Karpas-422 (cell line): ENCODE results near the gene LHFPL4. TPM values are rescaled to one million over a fixed set of nuclear protein-coding genes. Genes with fewer than 3 reads are reported as not detected.

Experiments
- DNase-seq: peaks from one replicate; pipeline ENCODE4 v3.0.0-alpha.2; 2015
- H2AFZ ChIP-seq: fragments of 200-600 bp; sonication (generic); 2 replicates; pipeline ENCODE4 v1.6.1; 2014; ENCODE audit warnings: antibody characterized with exemption, low read length, mixed read lengths
- H3K27ac ChIP-seq: fragments of 200-600 bp; sonication (generic); 2 replicates; pipeline ENCODE4 v1.5.1; 2014; ENCODE audit warnings: mild to moderate bottlenecking, low read length, moderate library complexity
- H3K27me3 ChIP-seq: fragments of 200-600 bp; sonication (generic); 2 replicates; pipeline ENCODE4 v1.6.1; 2014; ENCODE audit warnings: low read length, mixed read lengths
- H3K36me3 ChIP-seq: fragments of 200-600 bp; sonication (generic); 2 replicates; pipeline ENCODE4 v1.6.1; 2014; ENCODE audit warnings: low read length, mixed read lengths; ENCODE audit not compliant: insufficient read depth
- H3K4me1 ChIP-seq: fragments of 200-600 bp; sonication (generic); 2 replicates; pipeline ENCODE4 v1.6.1; 2014; ENCODE audit warnings: mild to moderate bottlenecking, low read length, mixed read lengths
- H3K4me2 ChIP-seq: fragments of 200-600 bp; sonication (generic); 2 replicates; pipeline ENCODE4 v1.6.1; 2014; ENCODE audit warnings: low read length, low read depth, mild to moderate bottlenecking; ENCODE audit not compliant: poor library complexity, severe bottlenecking
- H3K4me3 ChIP-seq: fragments of 200-600 bp; sonication (generic); 2 replicates; pipeline ENCODE4 v1.5.1; 2014; ENCODE audit warnings: mild to moderate bottlenecking, antibody characterized with exemption, low read length, mixed read lengths
- H3K79me2 ChIP-seq: fragments of 200-600 bp; sonication (generic); 2 replicates; pipeline ENCODE4 v1.6.1; 2014; ENCODE audit warnings: mild to moderate bottlenecking, low read length, mixed read lengths
- H3K9ac ChIP-seq: fragments of 200-600 bp; sonication (generic); 2 replicates; pipeline ENCODE4 v1.6.0; 2014; ENCODE audit warnings: low read length
- H3K9me2 ChIP-seq: fragments of 200-600 bp; sonication (generic), shearing (Covaris generic); replicated peaks from 2 replicates; pipeline ENCODE4 v1.6.0; 2014; ENCODE audit warnings: mild to moderate bottlenecking, low read length, moderate library complexity; ENCODE audit not compliant: insufficient read depth
- H3K9me3 ChIP-seq: fragments of 300-700, 200-600 bp; sonication (generic); 2 replicates; pipeline ENCODE4 v1.6.1; 2014; ENCODE audit warnings: low read length, mixed read lengths
- H4K20me1 ChIP-seq: fragments of 200-600 bp; sonication (generic); 2 replicates; pipeline ENCODE4 v1.6.1; 2014; ENCODE audit warnings: mild to moderate bottlenecking, antibody characterized with exemption, low read length, low read depth; ENCODE audit not compliant: insufficient read depth
- total RNA-seq: library from RNA; depleted of rRNA; stranded (reverse); fragments of >200 nt; shearing (Covaris generic); gene quantifications from 2 replicates; pipeline ENCODE4 v1.2.3, GENCODE V29; 2014; ENCODE audit warnings: low replicate concordance

LHFPL4 gene
- total RNA-seq, 1 experiment from 2014 or later: not detected

DNA sequence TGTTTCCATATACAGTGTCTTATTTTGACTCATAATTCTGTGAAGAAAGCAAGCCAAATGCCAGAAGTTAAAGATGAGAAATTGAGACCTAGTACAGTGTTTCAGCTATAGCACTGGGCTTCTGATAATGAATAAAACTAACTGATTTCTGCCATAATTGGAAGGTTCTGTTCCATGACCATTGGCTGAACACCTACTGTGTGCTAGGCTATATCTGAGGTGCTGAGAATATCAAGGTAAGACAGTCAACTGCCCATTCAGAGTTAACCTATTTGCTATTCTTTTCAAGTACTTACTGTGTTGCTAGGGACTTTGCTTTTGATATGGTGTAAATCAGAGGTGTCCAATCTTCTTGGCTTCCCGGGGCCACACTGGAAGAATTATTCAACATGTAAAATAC, 73.4 kb downstream of the LHFPL4 start:
- Histone ChIP-seq H3K4me1 (no peaks in the 10 kb centered on the region), H3K9me2 (no peaks in the 10 kb centered on the region), H3K9ac (no peak overlapping the region), H3K4me3 (no peak overlapping the region), H3K27ac (no peak overlapping the region), H3K9me3 (no peaks in the 10 kb centered on the region), H3K27me3 (no peaks in the 10 kb centered on the region), H4K20me1 (0 out of 2 replicates have a peak, but pooled peaks cover 3% of the 10 kb centered on the region), H2AFZ (no peak overlapping the region), H3K79me2 (no peaks in the 10 kb centered on the region), H3K4me2 (no peak overlapping the region), H3K36me3 (peaks cover 67% of the 10 kb centered on the region)
- DNase-seq: no peak

DNA sequence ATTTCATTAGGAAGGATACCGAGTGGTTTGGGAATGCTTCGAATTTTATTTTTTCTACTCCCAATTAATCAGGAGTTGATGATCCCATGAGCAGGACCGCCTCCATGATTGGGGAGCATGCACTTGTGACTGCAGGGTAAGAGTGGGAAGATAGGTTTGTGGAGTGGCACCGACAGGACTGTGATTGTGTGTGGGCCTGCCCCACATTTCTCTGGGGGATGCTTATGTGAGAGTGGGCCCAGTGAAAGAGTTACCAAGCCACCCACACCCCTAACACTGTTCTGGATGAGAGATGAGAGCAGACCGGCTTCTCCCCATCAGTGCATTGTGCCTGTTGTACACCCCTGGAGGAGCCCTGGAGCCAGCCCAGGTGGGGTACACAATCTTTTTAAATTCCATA, 76.7 kb downstream of the LHFPL4 start:
- no peak for DNase-seq
- H3K4me1 ChIP-seq: no peaks in the 10 kb centered on the region
- no peaks in the 10 kb centered on the region for H3K27me3 ChIP-seq
- no peak overlapping the region for H2AFZ ChIP-seq
- no peak overlapping the region for H3K4me2 ChIP-seq
- H3K27ac ChIP-seq: no peak overlapping the region
- H3K9me3 ChIP-seq: no peaks in the 10 kb centered on the region
- 0 out of 2 replicates have a peak, but pooled peaks cover 3% of the 10 kb centered on the region for H4K20me1 ChIP-seq
- H3K9me2 ChIP-seq: no peaks in the 10 kb centered on the region
- H3K36me3 ChIP-seq: peaks cover 79% of the 10 kb centered on the region
- H3K4me3 ChIP-seq: no peak overlapping the region
- H3K9ac ChIP-seq: no peak overlapping the region
- no peaks in the 10 kb centered on the region; the same call in 1 of the 2 replicates for H3K79me2 ChIP-seq

DNA sequence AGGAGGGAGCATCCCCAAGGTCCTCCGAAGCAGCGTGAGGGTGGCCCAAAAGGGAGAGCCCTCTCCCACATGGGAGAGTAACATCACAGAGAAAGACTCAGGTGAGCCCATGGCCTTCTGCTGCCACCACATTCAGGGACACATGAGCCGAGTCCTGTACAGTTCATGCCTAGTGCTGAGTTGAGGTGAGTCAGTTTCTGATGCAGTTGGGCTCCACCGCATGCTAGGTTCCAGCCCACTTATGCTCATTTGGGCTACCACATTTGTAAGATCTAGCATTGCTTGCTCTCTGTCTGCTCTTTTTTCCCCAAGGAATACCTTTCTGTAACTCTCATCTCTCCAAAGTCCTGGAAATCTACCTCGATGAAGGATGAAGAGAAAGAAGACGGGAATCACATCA, 79.1 kb downstream of the LHFPL4 start:
- H3K27ac ChIP-seq: no peak overlapping the region
- no peaks in the 10 kb centered on the region for H3K4me1 ChIP-seq
- H3K79me2 ChIP-seq: peaks cover 18% of the 10 kb centered on the region
- H3K4me2 ChIP-seq: no peak overlapping the region
- H3K9me3 ChIP-seq: no peaks in the 10 kb centered on the region
- no peaks in the 10 kb centered on the region for H3K27me3 ChIP-seq
- no peak overlapping the region for H3K4me3 ChIP-seq
- H3K9me2 ChIP-seq: no peaks in the 10 kb centered on the region
- H3K36me3 ChIP-seq: peaks cover 83% of the 10 kb centered on the region
- peaks cover 9% of the 10 kb centered on the region; the same call in 1 of the 2 replicates for H4K20me1 ChIP-seq
- no peak overlapping the region for H2AFZ ChIP-seq
- DNase-seq: no peak
- H3K9ac ChIP-seq: no peak overlapping the region

DNA sequence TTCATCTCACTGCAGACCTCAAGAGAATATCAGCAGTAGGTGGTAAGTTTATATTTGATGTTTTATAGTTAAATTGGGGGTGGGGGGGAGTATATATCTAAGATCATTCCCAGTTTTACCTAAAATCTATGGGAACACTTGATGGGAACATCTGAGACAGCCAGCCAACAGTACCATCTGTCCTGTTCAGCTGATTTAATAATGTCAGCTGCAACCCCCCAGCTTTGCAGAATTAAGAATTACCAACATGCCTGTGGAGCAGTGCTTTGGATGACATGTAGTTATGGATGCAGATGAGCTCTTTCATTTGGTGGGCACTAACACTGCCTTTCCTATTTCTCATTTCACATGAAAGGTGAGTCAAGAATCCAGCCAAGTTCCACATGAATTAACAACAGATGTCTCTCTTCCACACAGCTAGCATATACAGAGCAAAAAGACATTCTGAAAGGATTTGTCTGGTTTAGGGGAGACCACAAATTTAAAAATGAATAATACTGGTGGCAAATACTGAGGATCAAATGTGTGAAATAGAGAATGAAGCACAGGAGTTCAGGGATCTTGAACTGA, 80.0 kb downstream of the LHFPL4 start:
- no peak overlapping the region for H3K4me2 ChIP-seq
- H3K36me3 ChIP-seq: peaks cover 81% of the 10 kb centered on the region
- H3K4me3 ChIP-seq: no peak overlapping the region
- H3K4me1 ChIP-seq: no peaks in the 10 kb centered on the region
- H3K9ac ChIP-seq: no peak overlapping the region
- DNase-seq: no peak
- H3K27me3 ChIP-seq: no peaks in the 10 kb centered on the region
- no peaks in the 10 kb centered on the region for H3K9me2 ChIP-seq
- no peak overlapping the region for H2AFZ ChIP-seq
- peaks cover 9% of the 10 kb centered on the region; the same call in 1 of the 2 replicates for H4K20me1 ChIP-seq
- no peak overlapping the region for H3K27ac ChIP-seq
- H3K79me2 ChIP-seq: peaks cover 23% of the 10 kb centered on the region
- no peaks in the 10 kb centered on the region for H3K9me3 ChIP-seq

DNA sequence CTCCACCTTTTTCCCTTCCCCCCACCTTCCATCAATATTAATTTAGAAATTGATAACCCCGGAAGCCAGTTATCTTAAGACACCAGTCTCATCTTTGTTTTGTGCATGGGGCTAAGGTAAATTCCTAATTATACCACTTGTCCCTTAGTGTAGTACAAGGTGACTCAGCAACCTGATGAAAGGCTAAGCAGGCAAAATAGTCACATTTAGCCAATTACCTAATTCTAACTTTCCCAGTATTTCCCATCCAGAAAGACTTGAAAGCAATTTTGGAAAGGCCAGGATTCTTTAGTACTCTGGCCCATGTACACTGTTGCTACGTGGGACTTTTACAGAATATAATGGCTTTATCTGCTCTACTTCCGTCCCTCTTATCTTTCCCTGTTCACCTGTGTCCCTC, 83.6 kb downstream of the LHFPL4 start:
- H3K27ac ChIP-seq: no peak overlapping the region
- no peak overlapping the region for H3K4me2 ChIP-seq
- peaks cover 6% of the 10 kb centered on the region; the same call in 1 of the 2 replicates for H4K20me1 ChIP-seq
- peaks cover 79% of the 10 kb centered on the region for H3K36me3 ChIP-seq
- no peak overlapping the region for H3K9ac ChIP-seq
- H3K4me3 ChIP-seq: no peak overlapping the region
- H2AFZ ChIP-seq: no peak overlapping the region
- no peaks in the 10 kb centered on the region for H3K4me1 ChIP-seq
- no peaks in the 10 kb centered on the region for H3K9me3 ChIP-seq
- H3K27me3 ChIP-seq: no peaks in the 10 kb centered on the region
- DNase-seq: no peak
- H3K79me2 ChIP-seq: peaks cover 31% of the 10 kb centered on the region
- no peaks in the 10 kb centered on the region for H3K9me2 ChIP-seq

DNA sequence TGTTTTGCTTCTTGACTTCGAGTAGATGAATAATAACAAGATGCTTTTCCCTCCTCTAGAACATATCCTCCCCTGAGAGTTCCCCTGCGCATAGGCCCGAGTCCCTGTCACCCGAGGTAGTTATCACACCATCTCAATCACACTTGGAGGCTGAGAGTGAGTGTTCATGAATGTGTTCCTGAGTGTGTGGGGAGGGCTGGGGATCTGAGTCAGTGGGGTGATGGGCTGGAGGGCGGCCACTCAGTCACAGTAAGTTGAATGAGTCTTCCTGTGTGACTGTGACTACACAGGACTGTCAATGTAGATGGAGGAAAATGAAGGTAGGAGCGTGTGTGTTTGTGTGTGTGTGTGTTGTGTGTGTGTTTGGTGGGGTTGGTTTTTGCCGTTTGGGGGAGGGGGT, 85.2 kb downstream of the LHFPL4 start:
- no peaks in the 10 kb centered on the region for H3K9me3 ChIP-seq
- H3K27ac ChIP-seq: no peak overlapping the region
- no peak for DNase-seq
- no peaks in the 10 kb centered on the region for H3K4me1 ChIP-seq
- H3K27me3 ChIP-seq: no peaks in the 10 kb centered on the region
- H3K36me3 ChIP-seq: peaks cover 76% of the 10 kb centered on the region
- no peak overlapping the region for H3K9ac ChIP-seq
- H3K4me3 ChIP-seq: no peak overlapping the region
- no peak overlapping the region for H3K4me2 ChIP-seq
- H3K9me2 ChIP-seq: no peaks in the 10 kb centered on the region
- H3K79me2 ChIP-seq: peaks cover 34% of the 10 kb centered on the region
- H2AFZ ChIP-seq: no peak overlapping the region
- peaks cover 6% of the 10 kb centered on the region; the same call in 1 of the 2 replicates for H4K20me1 ChIP-seq

DNA sequence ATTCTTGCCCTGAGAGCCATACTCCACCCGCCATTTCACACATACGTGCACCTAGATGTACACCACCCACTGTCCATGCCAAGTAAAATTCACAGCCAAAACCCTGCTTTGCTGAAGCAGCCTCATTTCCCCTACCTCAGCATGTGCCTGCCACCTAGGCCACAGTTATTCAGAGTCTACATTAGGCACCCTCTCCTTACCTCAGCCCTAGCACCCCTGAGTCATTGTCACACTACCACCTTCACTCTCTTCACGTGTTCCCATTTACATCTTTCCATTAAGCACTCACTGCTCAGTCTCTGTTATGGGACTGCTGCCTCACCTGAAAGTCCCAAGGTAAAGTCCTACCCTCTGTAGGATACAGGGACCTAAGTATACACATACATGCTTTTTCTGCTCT, 86.2 kb downstream of the LHFPL4 start:
- no peak overlapping the region for H3K27ac ChIP-seq
- H4K20me1 ChIP-seq: peaks cover 6% of the 10 kb centered on the region; the same call in 1 of the 2 replicates
- peaks cover 35% of the 10 kb centered on the region for H3K79me2 ChIP-seq
- peaks cover 68% of the 10 kb centered on the region for H3K36me3 ChIP-seq
- no peaks in the 10 kb centered on the region for H3K27me3 ChIP-seq
- no peak for DNase-seq
- no peaks in the 10 kb centered on the region for H3K9me3 ChIP-seq
- H3K9ac ChIP-seq: no peak overlapping the region
- H3K4me2 ChIP-seq: no peak overlapping the region
- H2AFZ ChIP-seq: no peak overlapping the region
- no peaks in the 10 kb centered on the region for H3K9me2 ChIP-seq
- H3K4me1 ChIP-seq: no peaks in the 10 kb centered on the region
- H3K4me3 ChIP-seq: no peak overlapping the region

DNA sequence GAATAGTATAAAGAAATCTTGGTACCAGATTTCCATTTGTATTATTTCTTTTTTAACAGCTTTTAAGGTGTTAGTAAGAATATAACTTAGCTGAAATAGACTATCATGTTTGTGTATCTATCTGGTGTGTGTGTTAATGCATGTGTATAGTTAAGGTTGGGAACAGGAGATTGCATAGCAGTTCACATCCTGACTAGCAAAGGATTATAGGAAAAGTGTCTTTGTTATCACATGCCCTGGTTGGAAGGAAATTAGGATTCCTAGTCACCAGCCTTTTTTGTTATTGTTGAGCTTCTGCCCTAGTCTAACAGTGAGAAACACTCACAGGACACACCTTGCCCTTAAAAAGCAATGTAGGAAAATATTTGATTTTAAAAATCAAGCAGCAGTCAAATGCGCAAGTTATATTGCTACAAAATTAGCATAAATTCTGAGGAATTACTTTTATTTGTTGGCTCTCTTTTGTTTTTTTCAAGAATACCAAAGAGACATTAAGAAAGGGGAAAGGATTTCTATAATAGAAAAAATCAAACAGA, 98.0 kb downstream of the LHFPL4 start:
- no peaks in the 10 kb centered on the region for H3K9me3 ChIP-seq
- H3K4me1 ChIP-seq: no peaks in the 10 kb centered on the region
- no peak overlapping the region for H3K4me2 ChIP-seq
- H3K9me2 ChIP-seq: no peaks in the 10 kb centered on the region
- H3K36me3 ChIP-seq: peaks cover 73% of the 10 kb centered on the region
- H3K27ac ChIP-seq: no peak overlapping the region
- H3K9ac ChIP-seq: no peak overlapping the region
- H3K4me3 ChIP-seq: no peak overlapping the region
- no peaks in the 10 kb centered on the region for H4K20me1 ChIP-seq
- H2AFZ ChIP-seq: no peak overlapping the region
- no peak for DNase-seq
- H3K27me3 ChIP-seq: no peaks in the 10 kb centered on the region
- peaks cover 48% of the 10 kb centered on the region for H3K79me2 ChIP-seq
